ENCODE data around the gene AJAP1. TPM values are rescaled to one million over a fixed set of nuclear protein-coding genes. Genes with fewer than 3 reads are reported as not detected.

AJAP1 gene
- total and polyA plus RNA-seq, 12 donors: 0.02 to 0.94 (median 0.09) TPM; not detected in 3

- intact Hi-C loops (cut with DNase I): no loop called here
- H3K9me3 ChIP-seq: peaks cover 0 to 32% (median 10%) of the 10 kb centered on the region in 11 donors
- ATAC-seq (no peak), DNase-seq (no peak)
- no peak for TF ChIP-seq CTCF (IDR thresholded peaks at IDR 0.05)
- no peaks in the 10 kb centered on the region for H3K4me1 ChIP-seq
- 79 to 82% methylated on average over 9 of the region's 9 CpGs for WGBS, 2 donors
- H3K27ac ChIP-seq: no peak overlapping the region
- H3K36me3 ChIP-seq: no peaks in the 10 kb centered on the region
- peaks cover 0 to 13% (median 7%) of the 10 kb centered on the region in 7 donors for H3K27me3 ChIP-seq
- no peak overlapping the region for H3K4me3 ChIP-seq
Observed at GRCh38 chr1:4676253-4676652, 21.8 kb downstream of the AJAP1 start.

DNA sequence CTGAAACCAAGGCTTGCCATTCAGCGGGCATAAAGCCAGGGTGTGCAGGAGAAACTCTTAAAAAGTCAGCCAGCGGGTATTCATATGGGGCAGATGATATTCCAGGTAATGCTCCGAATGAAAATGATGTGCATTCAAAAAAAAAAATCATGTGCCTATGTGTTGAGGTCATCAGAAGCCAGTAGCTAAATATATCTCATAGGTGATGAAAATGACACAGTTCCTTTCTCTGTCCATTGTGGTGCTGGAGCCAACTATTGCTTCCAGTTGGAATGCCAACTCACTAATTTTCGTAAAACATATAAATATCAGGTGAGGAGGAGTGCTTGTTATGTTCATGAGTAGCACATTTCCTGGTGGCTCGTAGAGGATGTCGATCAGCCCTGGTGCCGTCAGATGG is 23.2 kb downstream of the AJAP1 start:
- Histone ChIP-seq H3K4me1 (no peaks in the 10 kb centered on the region), H3K9me3 (peaks cover 0 to 32% (median 10%) of the 10 kb centered on the region in 11 donors), H3K4me3 (no peak overlapping the region), H3K36me3 (no peaks in the 10 kb centered on the region), H3K27me3 (peaks cover 0 to 12% (median 7%) of the 10 kb centered on the region in 7 donors), H3K27ac (no peak overlapping the region)
- ATAC-seq (no peak), DNase-seq (no peak)
- 79 to 88% methylated on average over 7 of the region's 7 CpGs for WGBS, 2 donors
- intact Hi-C loops (cut with DNase I): no loop called here
- TF ChIP-seq CTCF (IDR thresholded peaks at IDR 0.05): no peak

DNA sequence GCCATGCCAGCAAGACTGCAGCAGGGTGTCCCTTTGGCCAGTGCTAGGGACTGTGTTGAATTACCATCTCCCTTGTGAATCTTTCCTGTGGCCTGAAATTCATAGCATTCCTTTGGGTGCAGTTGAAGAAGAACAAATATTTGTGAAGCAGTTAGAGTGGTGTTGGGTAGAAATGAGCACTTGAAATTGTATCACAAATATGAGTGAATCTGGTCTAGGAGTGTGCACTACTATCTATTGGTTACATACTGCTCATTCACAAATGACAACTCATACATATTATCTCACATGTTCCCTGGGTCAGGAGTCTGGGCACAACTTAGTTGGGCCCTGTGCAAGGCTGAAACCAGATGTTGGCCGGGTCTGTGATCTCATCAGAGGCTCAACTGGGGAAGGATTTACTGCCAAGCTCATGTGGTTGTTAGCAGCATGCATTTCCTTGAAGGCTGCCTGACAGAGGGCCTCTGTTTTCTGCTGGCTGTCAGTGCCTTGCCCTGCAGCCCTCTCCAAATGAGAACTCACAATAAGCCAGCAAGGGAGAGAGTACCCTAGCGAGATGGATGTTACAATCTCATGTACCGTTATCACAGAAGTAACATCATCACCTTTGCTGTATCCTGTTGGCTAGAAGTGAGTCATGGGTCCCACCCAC is 23.8 kb downstream of the AJAP1 start:
- Histone ChIP-seq H3K4me3 (no peak overlapping the region), H3K9me3 (peaks cover 0 to 32% (median 10%) of the 10 kb centered on the region in 11 donors), H3K4me1 (no peaks in the 10 kb centered on the region), H3K27me3 (peaks cover 0 to 11% (median 5%) of the 10 kb centered on the region in 7 donors), H3K36me3 (no peaks in the 10 kb centered on the region), H3K27ac (no peak overlapping the region)
- WGBS, 2 donors: 53 to 73% methylated on average over 3 of the region's 3 CpGs
- ATAC-seq (no peak), DNase-seq (no peak)
- no peak for TF ChIP-seq CTCF (IDR thresholded peaks at IDR 0.05)
- intact Hi-C loops (cut with DNase I): no loop called here

- intact Hi-C loops (cut with DNase I): no loop called here
- Histone ChIP-seq H3K4me1 (no peaks in the 10 kb centered on the region), H3K9me3 (peaks cover 0 to 32% (median 10%) of the 10 kb centered on the region in 11 donors), H3K27ac (no peak overlapping the region), H3K27me3 (peaks cover 0 to 28% (median 5%) of the 10 kb centered on the region in 7 donors), H3K4me3 (no peak overlapping the region), H3K36me3 (no peaks in the 10 kb centered on the region)
- ATAC-seq (no peak), DNase-seq (no peak)
- 83 to 87% methylated on average over 9 of the region's 9 CpGs for WGBS, 2 donors
- no peak for TF ChIP-seq CTCF (IDR thresholded peaks at IDR 0.05)
Observed at GRCh38 chr1:4681026-4681425, 26.6 kb downstream of the AJAP1 start.

Measured in heart right ventricle (tissue), 16 donors.